ENCODE measurements around the gene ANO4.

The ANO4 gene

DNA sequence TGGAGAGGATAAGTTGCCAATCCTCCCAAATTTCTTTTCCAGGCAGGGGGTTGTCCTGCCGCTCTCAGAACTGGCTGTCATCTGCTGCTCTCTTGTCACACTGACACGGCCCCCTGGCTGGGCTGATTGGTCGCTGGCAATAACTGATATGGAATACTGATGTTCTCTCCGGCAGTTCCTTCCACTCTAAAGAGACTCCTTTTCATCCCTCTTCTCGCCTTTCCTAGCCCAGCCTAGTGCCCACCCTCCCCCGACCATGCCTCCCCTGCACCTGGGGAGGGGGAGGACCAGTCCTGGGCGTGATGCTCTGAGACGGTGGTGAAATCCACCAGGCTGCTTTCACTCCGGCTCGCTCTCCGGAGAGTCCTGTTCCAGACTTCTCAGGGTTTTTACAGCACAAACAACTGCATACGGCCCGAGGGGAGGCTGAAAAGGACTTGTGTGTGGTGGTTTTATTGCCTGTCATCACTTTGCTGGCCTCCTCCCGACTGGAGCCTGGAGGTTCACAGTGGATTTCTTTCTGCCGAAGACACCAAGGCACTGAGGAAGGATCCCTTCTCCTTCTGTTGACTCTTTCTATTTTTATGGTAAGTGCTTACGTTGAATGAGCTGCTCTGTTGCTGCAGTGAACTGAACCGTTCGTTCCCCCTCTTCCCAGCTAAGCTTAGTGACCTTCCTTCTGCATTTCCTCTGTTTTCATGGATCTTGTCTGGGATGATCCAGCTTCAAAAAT lies at the start of gene ANO4:
Gene ANO4, plus strand, starts transcription at position 336 of the 733 bp plus-strand sequence. CDS start 107,010 bp downstream, outside the sequence.
- peak; percentile 97 for DNase-seq

DNA sequence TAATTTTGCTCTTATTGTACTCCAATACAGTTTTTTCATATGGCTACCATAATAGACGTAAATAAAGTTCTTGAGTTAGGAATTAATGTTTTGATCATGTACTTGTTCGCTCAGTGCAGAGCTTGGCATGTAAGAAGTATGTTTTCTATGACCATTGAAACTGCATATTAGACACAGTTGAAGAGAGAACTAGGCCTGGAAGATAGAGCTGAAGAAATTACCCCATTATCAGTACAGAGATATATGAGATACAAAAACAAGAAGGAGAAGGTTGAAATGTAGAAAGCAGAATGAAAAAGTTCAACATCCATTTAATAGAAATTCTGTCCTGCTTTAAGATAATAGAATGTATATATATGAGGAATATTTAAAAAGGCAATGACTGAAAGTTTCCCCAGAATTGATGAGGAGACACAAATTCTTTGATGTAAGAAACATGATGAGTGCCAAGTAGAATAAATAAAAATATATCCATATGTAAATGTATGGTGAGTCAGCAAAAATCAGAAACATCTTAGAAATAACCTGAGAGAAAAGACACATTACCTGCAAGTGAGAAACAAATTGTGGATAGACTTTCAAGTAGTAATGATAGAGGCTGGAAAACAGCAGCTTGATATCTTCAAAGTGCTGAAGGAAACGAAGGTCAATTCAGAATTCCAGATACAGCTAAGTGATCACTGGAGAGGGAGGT lies 49.1 kb upstream of the ANO4 start:
- no peak for DNase-seq

DNA sequence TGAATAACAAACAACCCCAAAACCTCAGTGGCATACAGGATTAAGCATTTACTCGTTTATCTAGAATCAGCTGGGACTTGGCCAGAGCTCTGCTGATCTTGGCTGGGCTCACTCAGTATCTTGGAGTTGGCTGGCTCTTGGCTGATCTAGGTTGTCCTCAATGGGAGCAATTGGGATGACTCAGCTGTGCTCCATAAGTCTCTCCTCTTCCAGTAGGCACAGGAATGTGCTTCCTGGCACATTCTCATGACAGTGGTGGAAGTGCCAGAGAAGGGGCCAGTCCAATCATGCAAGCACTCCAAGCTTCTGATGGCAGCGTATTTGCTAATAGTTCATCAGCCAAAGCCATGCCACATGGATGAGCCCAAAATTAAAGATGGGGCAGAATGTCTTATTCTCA lies 41.7 kb upstream of the ANO4 start:
- no peak for DNase-seq

DNA sequence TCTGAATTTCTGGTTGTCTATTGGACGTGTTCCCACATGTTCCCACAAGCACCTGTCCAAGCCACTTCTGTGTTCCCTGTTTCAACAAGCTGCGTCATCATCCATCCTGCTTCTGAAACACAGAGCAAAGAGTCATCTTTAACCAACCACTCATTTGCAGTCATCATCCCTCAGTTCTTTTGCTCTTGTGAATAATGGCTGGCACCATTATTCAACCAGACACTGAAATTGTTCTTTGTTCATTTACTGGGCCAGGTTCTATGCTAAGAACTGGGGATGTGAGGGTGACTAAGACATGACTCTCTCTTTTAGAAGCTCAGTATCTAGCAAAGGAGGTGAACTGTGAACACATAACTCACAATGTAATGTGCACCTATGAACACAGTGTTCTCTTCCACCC lies 40.7 kb upstream of the ANO4 start:
- DNase-seq = no peak

DNA sequence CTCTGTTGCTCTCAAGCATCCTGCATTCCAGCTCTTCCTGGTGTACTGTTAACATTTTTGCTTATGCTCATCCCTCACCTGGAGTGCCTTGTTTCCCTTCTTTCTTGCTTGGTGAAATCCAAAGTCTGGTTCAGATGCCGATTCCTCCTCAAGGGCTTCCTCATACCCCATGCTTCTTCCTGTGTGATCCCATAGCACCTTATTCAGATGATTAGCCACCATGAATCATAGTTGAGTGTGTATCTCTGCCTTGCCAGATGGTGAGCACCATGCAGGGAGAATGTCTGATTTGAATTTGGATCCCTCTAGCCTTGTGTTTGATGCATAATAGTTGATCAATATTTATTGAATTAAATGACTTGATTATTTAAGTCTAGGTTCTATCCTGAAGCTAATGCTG lies 39.4 kb upstream of the ANO4 start:
- no peak for DNase-seq

DNA sequence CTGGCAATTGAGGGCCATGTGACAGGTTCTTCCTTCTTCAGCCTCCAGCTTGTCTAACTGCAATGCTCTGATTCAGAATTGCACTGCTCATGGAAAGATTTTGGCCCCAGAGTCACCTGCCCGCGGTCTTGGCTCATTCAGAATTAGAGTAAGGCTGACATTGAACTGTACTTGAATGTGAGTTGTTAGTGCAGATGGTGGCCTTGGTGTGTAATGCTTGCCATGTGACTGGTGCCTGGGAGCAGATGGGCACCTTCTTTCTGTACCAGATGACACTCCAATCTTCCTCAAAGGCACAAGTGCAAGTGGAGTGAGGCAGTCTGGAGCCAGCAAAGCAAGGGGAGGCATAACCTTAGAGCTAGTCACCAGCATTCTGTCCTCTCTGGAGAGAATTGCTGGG lies 36.5 kb upstream of the ANO4 start:
- DNase-seq = no peak

DNA sequence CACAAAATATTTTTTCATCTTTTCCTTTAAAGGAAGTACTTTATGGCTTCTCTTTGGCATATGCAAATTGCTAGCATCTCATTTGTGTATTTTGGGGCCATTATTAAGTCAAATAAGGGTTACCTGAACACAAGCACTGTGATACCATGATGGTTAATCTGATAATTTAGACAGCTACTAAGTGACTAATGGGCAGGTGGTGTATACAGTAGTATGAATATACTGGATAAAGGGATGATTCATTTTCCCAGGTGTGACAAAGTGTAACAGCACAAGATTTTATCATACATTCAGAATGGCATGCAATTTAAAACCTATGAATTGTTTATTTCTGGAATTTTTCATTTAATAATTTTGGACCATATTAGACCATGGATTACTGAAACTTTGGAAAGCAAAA lies 27.2 kb upstream of the ANO4 start:
- DNase-seq = no peak

DNA sequence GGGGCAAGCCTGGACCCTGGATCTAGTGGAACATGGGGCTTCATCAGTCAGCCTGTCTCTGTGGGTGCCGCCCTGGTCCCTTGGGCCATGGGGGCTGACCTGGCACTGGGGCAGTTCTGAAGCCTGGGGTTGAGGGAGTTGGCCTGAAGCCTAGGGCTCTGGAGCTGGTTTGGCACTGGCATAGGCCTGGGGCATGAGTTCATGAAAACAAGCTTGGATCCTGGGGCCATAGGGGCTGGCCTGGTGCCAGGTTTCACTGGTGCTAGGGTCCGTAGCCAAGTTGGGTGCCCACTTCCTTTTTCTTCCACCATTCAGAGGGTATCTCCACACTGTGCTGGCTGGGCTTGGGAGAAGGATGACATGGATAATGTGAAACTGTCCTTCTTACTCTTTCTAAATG lies 26.6 kb upstream of the ANO4 start:
- DNase-seq = no peak

DNA sequence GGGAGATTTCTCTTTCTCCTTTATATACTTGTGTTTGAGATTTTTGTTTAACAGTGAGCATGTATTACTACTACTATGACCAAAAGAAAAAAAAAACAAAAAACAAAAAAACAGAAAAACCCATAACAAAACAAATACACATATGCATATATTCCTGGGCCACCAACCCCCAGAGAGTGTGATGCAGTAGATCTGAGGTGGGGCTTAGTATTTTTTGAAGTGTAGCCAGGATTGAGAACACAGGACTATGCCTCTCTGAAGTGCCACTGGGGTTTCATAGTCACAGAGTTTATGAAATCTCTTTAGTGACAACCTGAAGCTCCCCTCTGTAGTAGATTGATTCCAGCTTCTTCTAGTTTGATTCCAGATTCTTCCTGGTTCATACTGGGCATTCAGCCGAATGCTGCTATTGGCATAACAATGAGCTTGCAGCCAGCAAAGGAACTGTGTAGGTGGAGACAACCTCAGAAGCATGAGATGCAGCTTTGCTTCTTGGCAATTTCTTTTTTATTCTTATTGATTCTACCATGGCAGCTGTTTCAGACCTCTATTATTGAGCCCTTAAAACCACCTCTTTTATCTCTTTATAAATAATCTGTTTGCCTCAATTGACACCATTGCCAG lies 15.5 kb upstream of the ANO4 start:
- DNase-seq = no peak

DNA sequence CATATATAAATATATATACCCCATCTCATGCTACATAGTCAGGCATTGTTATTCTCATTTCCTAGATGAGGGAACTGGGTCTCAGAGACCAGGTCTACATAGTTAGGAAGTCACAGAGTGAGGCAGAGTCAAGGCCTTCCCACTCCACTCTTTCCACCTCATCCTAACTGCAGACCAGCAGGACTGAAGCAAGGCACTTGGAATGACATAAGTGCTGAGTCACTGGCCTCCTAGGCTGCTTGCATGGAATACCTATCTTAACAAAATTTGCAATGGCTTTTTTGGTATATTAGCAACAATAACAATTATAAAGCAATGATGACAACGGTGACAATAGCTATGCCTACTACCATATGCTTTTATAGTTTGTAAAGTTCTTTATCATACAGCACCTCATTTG lies 5.4 kb upstream of the ANO4 start:
- peak; percentile 87 for DNase-seq

DNA sequence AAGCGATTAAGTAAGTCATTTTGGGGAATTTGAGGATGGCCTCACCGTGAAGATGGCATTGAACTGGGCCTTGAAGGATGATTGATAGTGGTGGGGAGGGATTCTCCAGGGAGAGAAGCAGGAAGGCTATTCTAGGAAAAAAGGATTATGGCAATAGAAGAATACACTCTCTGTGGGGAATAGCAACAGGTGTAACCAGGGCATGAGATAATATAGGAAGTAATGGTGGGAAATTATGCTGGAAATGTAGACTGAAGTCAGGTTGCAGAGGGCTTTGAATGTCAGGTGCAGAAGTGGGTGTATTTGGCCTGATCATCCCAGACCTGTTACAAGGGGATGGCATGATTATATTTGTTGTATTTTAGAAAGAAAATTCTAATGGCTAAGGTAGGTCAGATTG lies 4.6 kb upstream of the ANO4 start:
- no peak for DNase-seq

DNA sequence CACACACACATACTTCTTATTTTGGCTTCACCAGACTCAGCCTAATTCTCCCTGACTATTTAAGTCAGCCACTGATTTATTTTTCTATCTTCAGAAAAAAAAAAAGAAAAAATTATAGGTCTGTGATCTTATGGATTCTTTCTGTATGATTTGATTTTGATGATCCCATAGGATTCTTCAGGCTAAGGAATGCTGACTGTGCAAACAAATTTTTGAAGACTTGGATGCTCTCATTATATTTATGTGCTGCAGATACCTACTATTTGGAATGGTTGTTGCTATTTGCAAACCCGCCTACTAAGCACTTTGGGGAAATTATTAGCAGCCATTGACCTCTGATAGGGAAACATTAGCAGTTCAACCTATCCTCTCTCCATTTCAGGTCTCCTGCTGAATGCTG lies 4.0 kb upstream of the ANO4 start:
- no peak for DNase-seq

DNA sequence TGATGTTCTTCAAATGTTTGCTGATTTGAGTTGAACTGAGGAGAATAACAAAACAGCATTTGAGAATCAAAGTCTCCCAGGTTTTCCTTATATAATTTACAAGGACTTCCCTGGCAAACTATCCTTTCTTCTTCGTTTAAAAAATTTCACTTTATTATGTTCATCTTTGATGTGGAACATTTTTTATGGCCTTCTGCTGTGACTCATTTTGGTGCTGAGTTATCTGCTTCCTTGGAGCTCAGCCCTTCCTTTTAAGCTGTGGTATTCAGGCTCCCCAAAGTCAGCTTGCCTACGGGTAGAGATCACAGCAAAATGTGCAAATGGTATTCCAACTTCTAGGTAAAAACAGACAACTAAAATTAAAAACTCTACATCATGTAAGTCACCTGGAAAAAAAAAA lies 1.4 kb upstream of the ANO4 start:
- no peak for DNase-seq

DNA sequence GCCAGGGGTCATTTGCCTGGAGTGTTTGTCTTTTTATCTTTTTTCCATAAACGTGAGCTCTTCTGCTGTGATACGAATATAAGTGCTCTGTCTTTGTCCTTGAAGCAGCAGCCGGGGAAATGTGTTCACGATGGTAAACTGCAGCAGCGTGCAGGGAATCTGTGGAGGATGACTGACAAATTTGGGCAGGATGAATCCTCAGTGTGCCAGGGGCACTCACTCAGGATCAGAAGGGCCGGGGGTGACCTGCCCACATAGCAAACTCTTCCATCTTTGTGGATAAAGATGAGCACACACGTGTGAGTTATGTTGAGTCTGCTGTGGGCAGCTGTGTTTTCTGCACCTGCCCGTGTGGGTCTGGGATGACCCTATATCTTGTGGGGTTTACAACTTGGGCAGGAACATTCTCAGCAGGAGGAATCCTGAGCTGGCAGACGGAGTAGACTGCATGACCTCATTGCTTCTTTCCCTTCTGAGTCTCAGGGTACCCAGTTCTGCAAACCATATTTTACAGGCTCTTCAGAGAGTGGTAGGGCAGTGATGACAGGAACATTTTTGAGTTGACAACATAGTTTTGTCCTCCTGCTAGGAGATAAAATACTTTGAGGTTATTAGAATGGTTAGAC lies 711 bp downstream of the ANO4 start:
- no peak for DNase-seq

DNA sequence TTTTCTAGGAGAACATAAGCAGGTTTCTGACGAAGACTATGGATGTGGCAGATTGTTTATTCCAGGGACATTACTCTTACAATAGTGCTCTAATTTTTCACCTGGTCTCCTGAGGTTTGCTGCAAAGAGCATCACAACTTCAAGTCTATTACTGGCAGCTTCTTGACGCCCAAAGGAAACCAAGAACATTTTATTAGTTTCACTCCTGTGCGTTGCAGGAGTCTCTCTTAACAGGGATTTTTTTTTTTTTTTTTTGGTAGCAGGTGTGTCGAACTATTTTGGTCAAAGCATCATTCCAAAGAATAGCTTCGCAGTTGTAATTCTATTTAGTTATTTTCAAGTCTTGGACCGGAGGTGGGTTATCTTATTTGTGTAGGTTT lies 1.2 kb downstream of the ANO4 start:
- DNase-seq = no peak

DNA sequence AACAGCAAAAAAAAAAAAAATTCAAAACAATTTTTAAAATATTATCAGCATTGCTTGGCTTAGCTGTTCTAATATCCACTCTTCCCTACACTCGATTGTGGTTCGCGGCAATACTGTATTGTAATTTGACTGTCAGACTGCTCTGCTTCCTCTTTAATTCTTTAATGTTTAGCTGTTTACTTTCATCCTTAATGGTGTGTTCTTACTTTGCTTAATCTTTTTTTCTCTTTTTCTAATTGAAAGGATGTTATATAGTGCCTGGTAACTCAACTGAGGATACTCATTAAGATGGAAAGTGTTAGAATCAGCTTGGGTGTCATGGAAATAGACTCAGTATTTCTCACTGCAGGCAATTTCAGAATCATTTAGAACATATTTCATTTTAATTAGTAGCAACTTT lies 2.0 kb downstream of the ANO4 start:
- no peak for DNase-seq

DNA sequence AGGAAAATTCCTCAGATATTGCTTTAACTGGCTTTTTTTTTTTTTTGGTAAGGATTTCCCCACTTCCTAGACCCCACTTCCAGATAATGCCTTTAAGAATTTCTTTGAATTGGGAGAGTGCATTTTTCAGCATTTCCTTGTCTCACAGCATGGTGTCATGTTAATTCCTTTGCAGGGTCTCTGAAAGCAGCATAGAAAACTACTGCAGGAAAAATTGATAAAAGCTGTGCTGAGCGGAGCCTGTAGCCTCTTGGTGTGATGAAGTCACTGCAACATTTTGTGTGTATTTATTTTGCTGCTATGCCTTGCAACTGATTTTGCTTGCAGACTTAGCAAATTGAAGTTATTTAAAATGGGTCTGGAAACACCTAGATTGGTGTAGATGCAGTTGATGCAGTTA lies 2.7 kb downstream of the ANO4 start:
- no peak for DNase-seq

DNA sequence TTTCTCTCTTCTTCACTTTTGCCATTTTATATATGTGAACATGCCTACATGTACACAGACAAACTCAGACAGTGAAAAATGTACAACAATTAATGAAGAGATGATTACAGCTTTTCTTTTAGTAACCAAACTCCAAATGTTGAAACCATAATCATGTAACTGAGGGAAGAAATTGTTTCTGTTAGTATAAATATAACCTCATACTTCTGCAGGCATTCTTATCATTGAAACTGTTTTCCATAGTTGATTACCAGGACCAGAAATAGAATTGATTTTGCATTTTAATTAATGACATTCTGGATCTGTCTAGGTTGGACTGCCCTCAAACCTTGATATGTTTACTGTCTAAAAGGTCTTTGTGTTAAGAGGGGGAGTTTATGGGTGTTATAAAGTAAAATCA lies 3.2 kb downstream of the ANO4 start:
- DNase-seq = no peak

DNA sequence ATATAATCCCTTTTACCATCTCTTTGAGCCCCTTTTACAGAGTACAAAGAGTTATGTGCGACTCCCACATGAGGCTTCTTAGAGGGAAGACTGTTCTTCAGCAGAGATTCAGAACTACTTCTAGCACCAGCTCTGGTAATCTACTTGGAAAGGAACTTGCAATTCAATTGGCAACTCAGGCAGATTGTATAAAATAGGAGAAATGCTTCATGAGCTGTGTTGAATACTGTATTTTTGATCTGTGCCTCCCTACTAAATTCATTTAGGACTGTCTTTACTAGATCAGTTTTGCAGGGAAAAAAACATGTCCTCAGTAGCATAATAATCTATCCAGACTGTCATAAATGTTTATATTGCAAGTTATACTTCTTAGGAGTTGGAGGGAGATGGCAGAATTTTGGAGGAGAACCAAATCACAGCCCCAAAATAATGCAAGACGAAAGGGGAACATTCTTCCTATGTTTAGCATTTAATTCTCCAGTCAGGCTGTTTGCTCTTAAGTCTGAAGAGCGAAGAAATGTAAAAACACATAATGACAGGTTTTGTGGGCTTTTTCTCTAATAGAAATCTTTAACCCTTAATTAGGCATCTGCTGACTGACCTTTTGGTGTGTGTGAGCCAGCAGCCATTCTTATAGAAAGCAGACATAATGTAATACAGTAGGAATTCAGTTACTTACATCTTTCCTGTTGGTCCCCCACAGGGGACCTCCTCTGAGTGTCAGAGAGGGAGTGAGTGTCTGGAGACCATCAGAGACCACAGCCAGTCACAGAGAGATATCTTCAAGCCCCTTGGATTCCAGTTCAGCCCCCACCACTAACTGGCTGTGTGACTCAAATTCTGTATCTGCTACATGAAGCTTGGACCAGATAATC lies 3.9 kb downstream of the ANO4 start:
- peak; percentile 87 for DNase-seq

DNA sequence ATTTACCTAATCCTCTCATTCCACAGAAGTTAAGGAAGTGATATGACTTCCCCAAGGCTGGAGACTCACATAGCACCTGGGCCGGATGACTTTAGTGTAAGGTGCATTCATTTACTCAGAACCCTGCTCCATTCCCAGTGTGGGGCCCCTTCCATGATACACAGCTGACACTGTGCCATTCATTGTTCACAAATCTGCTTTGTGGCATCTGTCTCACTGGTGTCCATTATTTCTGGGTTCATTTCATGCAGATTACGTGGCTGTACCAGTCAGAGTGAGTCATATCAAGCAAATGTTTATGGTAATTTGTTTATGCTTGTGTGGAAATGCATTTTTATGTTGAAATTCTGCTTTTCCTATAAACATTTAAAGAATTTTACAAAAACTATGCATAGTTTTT lies 5.2 kb downstream of the ANO4 start:
- no peak for DNase-seq

DNA sequence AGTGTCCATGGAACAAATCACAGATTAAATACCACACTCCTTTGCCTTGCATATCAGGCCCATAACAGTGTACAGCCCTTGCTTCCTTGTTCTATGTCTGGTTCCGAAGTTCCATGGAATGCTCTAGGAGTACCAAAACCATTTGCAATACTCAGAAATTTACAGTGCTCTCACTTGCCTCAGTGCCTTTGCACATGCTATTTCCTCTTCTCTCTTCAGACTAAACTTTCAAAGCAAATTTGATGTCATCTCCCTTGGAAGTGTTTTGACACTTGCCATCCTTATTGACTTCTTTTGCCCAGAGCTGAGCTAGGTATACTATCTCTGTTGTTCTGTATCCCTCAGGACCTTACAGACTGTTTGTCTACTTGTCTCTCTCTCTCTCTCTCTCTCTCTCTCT lies 6.1 kb downstream of the ANO4 start:
- no peak for DNase-seq

DNA sequence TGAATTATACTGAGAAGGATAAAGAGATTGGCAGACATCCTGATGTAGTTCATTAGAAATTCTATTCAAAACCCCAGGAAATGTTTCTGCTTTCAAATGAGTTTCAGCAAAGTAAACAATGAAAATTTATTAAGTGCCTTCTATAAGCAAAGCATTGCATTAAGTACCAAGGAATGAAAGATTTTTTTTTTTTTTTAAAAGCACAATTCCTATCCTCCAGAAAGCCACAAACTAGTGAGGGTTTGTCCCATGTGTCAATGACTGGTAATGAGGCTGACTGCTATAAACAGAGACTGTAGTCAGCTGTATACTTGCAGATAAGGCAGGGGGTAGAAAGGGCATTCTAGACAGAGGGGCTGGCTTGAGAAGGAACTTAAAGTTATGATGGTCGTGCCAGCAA lies 6.7 kb downstream of the ANO4 start:
- no peak for DNase-seq

DNA sequence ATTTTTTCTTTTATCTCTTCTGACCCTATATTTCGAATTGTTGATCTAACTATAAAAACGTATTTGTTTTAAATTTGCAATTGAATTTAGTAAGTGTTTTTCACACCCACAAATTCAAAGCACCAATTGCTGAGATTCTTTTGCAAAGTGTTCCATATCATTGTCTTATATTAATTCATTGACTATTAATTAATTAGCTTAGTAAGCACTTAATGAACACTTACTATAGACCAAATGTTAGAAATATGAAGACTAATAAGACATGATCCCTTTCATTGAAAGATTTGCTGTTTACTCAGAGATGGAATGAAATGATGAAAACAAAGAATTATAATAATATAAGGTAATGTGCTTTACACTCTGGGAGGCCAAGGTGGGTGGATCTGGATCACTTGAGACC lies 14.2 kb downstream of the ANO4 start:
- no peak for DNase-seq

All from islet precursor cell (in vitro differentiated cells).